Measurements from ENCODE around the gene ANKIB1. TPM values are rescaled to one million over a fixed set of nuclear protein-coding genes. Genes with fewer than 3 reads are reported as not detected.

Gene ANKIB1
- total and polyA plus RNA-seq, 2 donors from 2014 or later: 10.7 to 59.0 TPM

- FAIRE-seq: no peak
- no peak overlapping the region for H3K4me3 ChIP-seq (ENCODE audit: low read length in 3 of 3)
Measured at GRCh38 chr7:92304406-92304893, 58.7 kb downstream of the ANKIB1 start.

DNA sequence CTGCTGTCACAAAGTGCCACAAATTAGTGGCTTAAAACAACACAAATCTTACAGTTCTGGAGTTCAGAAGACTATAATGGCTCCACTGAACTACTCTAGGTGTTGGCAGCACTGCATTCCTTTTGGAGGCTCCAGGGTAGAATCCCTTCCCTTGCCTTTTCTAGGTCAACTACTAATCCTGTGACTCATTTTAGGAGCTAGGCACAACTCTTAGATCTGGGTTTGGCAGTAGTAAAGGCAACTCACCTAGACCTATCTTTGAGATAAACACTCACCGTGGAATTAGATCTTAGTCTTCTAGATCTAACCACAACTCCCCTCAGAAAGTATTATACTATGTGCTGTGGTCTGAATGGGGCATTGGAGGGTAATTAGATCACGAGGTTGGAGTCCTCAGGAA is 60.4 kb downstream of the ANKIB1 start:
- no peak overlapping the region for H3K4me3 ChIP-seq (ENCODE audit: low read length in 3 of 3)
- H3K9ac ChIP-seq (ENCODE audit: low read length in 3 of 3): no peak overlapping the region
- intact Hi-C loops (cut with DNase I): no loop called here
- no peaks in the 10 kb centered on the region for H3K9me3 ChIP-seq (ENCODE audit: control insufficient read depth in 2 of 3, insufficient read depth in 1 of 3, low read length in 3 of 3)
- FAIRE-seq (no peak), DNase-seq (no peak)
- no peaks in the 10 kb centered on the region for H3K27me3 ChIP-seq (ENCODE audit: control insufficient read depth, insufficient read depth, low read length)
- no peak overlapping the region for H3K27ac ChIP-seq (ENCODE audit: low read depth in 2 of 2, low read length in 2 of 2)
- H3K36me3 ChIP-seq (ENCODE audit: control insufficient read depth in 2 of 3, insufficient read depth in 3 of 3, low read length in 3 of 3): no peaks in the 10 kb centered on the region
- TF ChIP-seq, protein P1, sequence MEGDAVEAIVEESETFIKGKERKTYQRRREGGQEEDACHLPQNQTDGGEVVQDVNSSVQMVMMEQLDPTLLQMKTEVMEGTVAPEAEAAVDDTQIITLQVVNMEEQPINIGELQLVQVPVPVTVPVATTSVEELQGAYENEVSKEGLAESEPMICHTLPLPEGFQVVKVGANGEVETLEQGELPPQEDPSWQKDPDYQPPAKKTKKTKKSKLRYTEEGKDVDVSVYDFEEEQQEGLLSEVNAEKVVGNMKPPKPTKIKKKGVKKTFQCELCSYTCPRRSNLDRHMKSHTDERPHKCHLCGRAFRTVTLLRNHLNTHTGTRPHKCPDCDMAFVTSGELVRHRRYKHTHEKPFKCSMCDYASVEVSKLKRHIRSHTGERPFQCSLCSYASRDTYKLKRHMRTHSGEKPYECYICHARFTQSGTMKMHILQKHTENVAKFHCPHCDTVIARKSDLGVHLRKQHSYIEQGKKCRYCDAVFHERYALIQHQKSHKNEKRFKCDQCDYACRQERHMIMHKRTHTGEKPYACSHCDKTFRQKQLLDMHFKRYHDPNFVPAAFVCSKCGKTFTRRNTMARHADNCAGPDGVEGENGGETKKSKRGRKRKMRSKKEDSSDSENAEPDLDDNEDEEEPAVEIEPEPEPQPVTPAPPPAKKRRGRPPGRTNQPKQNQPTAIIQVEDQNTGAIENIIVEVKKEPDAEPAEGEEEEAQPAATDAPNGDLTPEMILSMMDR (IDR thresholded peaks at IDR 0.05; ENCODE audit: borderline replicate concordance, extremely low read depth, insufficient read depth): no peak
- H3K4me1 ChIP-seq (ENCODE audit: control insufficient read depth in 2 of 3, insufficient read depth in 2 of 3, low read depth in 1 of 3, low read length in 3 of 3): peaks cover 0 to 15% (median 0%) of the 10 kb centered on the region in 3 donors

More at GRCh38 chr7:92304406-92304893, 58.7 kb downstream of the ANKIB1 start:
- no peak for DNase-seq
- TF ChIP-seq, protein P1 (IDR thresholded peaks at IDR 0.05; ENCODE audit: borderline replicate concordance, extremely low read depth, insufficient read depth): no peak
- intact Hi-C loops (cut with DNase I): no loop called here
- peaks cover 0 to 5% (median 0%) of the 10 kb centered on the region in 3 donors for H3K36me3 ChIP-seq (ENCODE audit: control insufficient read depth in 2 of 3, insufficient read depth in 3 of 3, low read length in 3 of 3)
- H3K9ac ChIP-seq (ENCODE audit: low read length in 3 of 3): no peak overlapping the region
- no peaks in the 10 kb centered on the region for H3K9me3 ChIP-seq (ENCODE audit: control insufficient read depth in 2 of 3, insufficient read depth in 1 of 3, low read length in 3 of 3)
- H3K27ac ChIP-seq (ENCODE audit: low read depth in 2 of 2, low read length in 2 of 2): no peak overlapping the region
- H3K27me3 ChIP-seq (ENCODE audit: control insufficient read depth, insufficient read depth, low read length): no peaks in the 10 kb centered on the region
- peaks cover 0 to 15% (median 0%) of the 10 kb centered on the region in 3 donors for H3K4me1 ChIP-seq (ENCODE audit: control insufficient read depth in 2 of 3, insufficient read depth in 2 of 3, low read depth in 1 of 3, low read length in 3 of 3)

- Histone ChIP-seq H3K4me1 (ENCODE audit: control insufficient read depth in 2 of 3, insufficient read depth in 2 of 3, low read depth in 1 of 3, low read length in 3 of 3) (no peaks in the 10 kb centered on the region), H3K9me3 (ENCODE audit: control insufficient read depth in 2 of 3, insufficient read depth in 1 of 3, low read length in 3 of 3) (no peaks in the 10 kb centered on the region), H3K36me3 (ENCODE audit: control insufficient read depth in 2 of 3, insufficient read depth in 3 of 3, low read length in 3 of 3) (no peaks in the 10 kb centered on the region), H3K27me3 (ENCODE audit: control insufficient read depth, insufficient read depth, low read length) (no peaks in the 10 kb centered on the region), H3K4me3 (ENCODE audit: low read length in 3 of 3) (no peak overlapping the region), H3K9ac (ENCODE audit: low read length in 3 of 3) (no peak overlapping the region), H3K27ac (ENCODE audit: low read depth in 2 of 2, low read length in 2 of 2) (no peak overlapping the region)
- FAIRE-seq (no peak), DNase-seq (peak in 1 of 5 donors; percentile 12)
- intact Hi-C loops (cut with DNase I): no loop called here
- TF ChIP-seq, protein P1 (IDR thresholded peaks at IDR 0.05; ENCODE audit: borderline replicate concordance, extremely low read depth, insufficient read depth): no peak
Measured at GRCh38 chr7:92313055-92313454, 67.3 kb downstream of the ANKIB1 start.

- FAIRE-seq (no peak), DNase-seq (no peak)
- no peak overlapping the region for H3K4me3 ChIP-seq (ENCODE audit: low read length in 3 of 3)
- no peak overlapping the region for H3K27ac ChIP-seq (ENCODE audit: low read depth in 2 of 2, low read length in 2 of 2)
- intact Hi-C loops (cut with DNase I): no loop called here
- no peaks in the 10 kb centered on the region for H3K9me3 ChIP-seq (ENCODE audit: control insufficient read depth in 2 of 3, insufficient read depth in 1 of 3, low read length in 3 of 3)
- H3K36me3 ChIP-seq (ENCODE audit: control insufficient read depth in 2 of 3, insufficient read depth in 3 of 3, low read length in 3 of 3): peaks cover 0 to 7% (median 0%) of the 10 kb centered on the region in 3 donors
- no peak overlapping the region for H3K9ac ChIP-seq (ENCODE audit: low read length in 3 of 3)
- H3K4me1 ChIP-seq (ENCODE audit: control insufficient read depth in 2 of 3, insufficient read depth in 2 of 3, low read depth in 1 of 3, low read length in 3 of 3): no peaks in the 10 kb centered on the region
- TF ChIP-seq, protein P1 (IDR thresholded peaks at IDR 0.05; ENCODE audit: borderline replicate concordance, extremely low read depth, insufficient read depth): no peak
- no peaks in the 10 kb centered on the region for H3K27me3 ChIP-seq (ENCODE audit: control insufficient read depth, insufficient read depth, low read length)
Measured at GRCh38 chr7:92319243-92319642, 73.5 kb downstream of the ANKIB1 start.

Data from kidney (tissue), 14 donors.